Mesodermal cell (in vitro differentiated cells): ENCODE measurements around the gene PPFIA4. TPM values are rescaled to one million over a fixed set of nuclear protein-coding genes. Genes with fewer than 3 reads are reported as not detected.
"Not testable (repeated sequence)": the region's sequence is repeated elsewhere in the genome, so short reads cannot be mapped to it uniquely, and the experiment has no call there.

Experiments used
- H3K27ac ChIP-seq: 2 replicates; pipeline ENCODE4 v1.7.0; 2013; ENCODE audit warnings: mild to moderate bottlenecking, low read depth, low read length, moderate library complexity; ENCODE audit not compliant: severe bottlenecking
- H3K36me3 ChIP-seq: 2 replicates; pipeline ENCODE4 v1.7.1; 2013; ENCODE audit warnings: mild to moderate bottlenecking, low read length, moderate library complexity; ENCODE audit not compliant: control insufficient read depth, insufficient read depth
- H3K4me1 ChIP-seq: one replicate; pipeline ENCODE4 v1.7.1; 2013; ENCODE audit warnings: mild to moderate bottlenecking, low read length; ENCODE audit not compliant: insufficient read depth, control insufficient read depth, poor library complexity, severe bottlenecking
- H3K4me3 ChIP-seq: 2 replicates; pipeline ENCODE4 v1.7.0; 2013; ENCODE audit warnings: low read length, control low read depth, mild to moderate bottlenecking; ENCODE audit not compliant: insufficient read depth, poor library complexity, severe bottlenecking; ENCODE audit errors: extremely low read depth
- H3K9me3 ChIP-seq: 2 replicates; pipeline ENCODE4 v1.7.1; 2013; ENCODE audit warnings: mild to moderate bottlenecking, low read length, moderate library complexity; ENCODE audit not compliant: control insufficient read depth
- WGBS, 2 experiments: methylation state at CpG; one replicate each; pipeline ENCODE4 v1.1.5; 2013; ENCODE audit warnings: missing lambda C conversion rate in 2 of 2; ENCODE audit not compliant: insufficient coverage in 2 of 2; 5-methylcytosine and 5-hydroxymethylcytosine counted together
- polyA plus RNA-seq, 2 experiments: library from polyadenylated mRNA; stranded (reverse); fragments of 50-300 nt; gene quantifications; one replicate each; pipeline ENCODE4 v1.2.3, GENCODE V29; 2013

Gene PPFIA4
- polyA plus RNA-seq (2013, experiment 1 of 2) = 6.4 TPM
- polyA plus RNA-seq (2013, experiment 2 of 2) = 6.1 TPM

DNA sequence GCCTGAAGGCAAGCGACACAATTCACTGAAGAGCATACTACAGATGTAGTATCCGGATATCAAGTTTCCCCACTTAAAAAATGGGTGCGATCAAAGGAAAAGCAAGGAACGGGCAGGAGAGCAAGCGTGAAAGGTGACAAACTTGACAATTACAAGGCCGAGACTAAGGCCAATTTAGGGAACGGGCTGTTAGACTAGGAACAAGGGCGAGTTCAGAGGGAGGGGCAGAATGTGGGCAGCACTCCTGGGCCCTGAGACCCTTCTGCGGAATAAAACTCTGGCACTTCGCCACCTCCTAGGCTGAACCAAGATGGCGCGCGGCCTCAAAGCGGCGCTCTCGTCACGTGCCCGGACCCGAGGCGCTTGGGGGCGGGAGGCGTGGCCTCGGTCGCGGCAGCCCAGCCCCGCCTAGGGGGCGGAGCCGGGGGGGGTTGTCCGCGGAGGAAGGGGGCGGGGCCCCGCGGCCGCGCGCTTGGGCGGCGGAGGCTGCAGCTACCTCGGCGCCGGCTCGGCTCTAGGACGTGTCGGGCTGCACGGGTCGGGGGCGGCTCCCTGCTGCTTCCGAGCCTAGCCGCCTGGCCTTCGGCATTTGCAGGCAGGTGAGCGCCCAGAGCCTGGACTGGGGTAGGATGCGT lies at the start of gene PPFIA4:
Gene PPFIA4, plus strand, starts transcription at position 461 of the 635 bp plus-strand sequence. CDS start 12,518 bp downstream, outside the sequence.
- WGBS, 2 experiments = 14 to 29% methylated on average over 24 to 28 of the region's 52 CpGs

DNA sequence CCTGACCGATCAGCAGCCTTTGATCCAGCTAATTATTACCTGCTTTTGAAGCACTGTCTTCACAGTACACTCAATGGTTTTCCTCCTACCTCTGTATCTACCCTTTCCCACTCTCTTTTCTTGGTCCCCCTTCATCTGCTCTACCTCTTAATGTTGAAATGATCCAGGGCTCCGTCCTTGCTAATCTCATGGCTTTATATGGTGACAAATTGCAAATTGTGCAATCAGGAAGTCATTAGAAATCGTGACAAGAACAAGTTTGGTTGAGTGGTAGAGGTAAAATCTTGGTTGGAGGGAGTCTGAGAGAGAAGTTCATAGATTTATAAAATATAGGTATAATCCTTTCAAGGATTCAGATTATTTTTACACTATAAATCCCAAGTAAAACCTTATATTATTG lies 49.7 kb upstream of the PPFIA4 start:
- H3K4me1 ChIP-seq = no peaks in the 10 kb centered on the region
- H3K9me3 ChIP-seq = no peaks in the 10 kb centered on the region
- H3K27ac ChIP-seq = no peak overlapping the region
- H3K36me3 ChIP-seq = no peaks in the 10 kb centered on the region
- WGBS, 2 experiments = 83 to 88% methylated on average over 1 to 2 of the region's 3 CpGs
- H3K4me3 ChIP-seq = no peak overlapping the region

More for the DNA sequence above, at the start of gene PPFIA4:
- peak within 1 kb of the TSS; percentile 41 for H3K27ac ChIP-seq
- H3K4me1 ChIP-seq = no peaks in the 10 kb centered on the region
- peaks cover 36% of the 10 kb centered on the region for H3K36me3 ChIP-seq
- peaks cover 7% of the 10 kb centered on the region for H3K9me3 ChIP-seq
- peak within 1 kb of the TSS; percentile 59 for H3K4me3 ChIP-seq

GRCh38 chr1:202979459-202979858 lies 46.8 kb upstream of the PPFIA4 start:
- Histone ChIP-seq H3K9me3 (no peaks in the 10 kb centered on the region), H3K4me3 (no peak overlapping the region), H3K36me3 (no peaks in the 10 kb centered on the region), H3K27ac (no peak overlapping the region), H3K4me1 (no peaks in the 10 kb centered on the region)
- 100% methylated on average over 1 of the region's 2 CpGs; no CpG with 5 or more reads in 1 of the 2 experiments for WGBS, 2 experiments

DNA sequence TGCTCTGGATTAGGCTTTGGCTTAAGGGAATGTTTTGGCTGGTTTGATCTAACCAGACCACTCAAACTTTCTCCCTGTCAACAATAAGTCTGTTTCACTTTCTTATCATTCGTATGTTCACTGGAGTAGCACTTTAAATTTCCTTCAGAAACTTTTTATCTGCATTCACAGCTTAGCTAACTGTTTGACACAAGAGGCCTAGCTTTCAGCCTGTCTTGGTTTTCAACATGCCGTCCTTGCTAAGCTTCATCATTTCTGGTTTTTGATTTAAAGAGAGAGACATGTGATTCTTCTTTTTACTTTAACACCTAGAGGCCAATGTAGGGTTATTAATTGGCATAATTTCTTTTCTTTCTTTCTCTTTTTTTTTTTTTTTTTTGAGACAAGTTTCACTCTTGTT lies 44.4 kb upstream of the PPFIA4 start:
- 75 to 100% methylated on average over 1 of the region's 2 CpGs for WGBS, 2 experiments
- H3K4me3 ChIP-seq = no peak overlapping the region
- no peaks in the 10 kb centered on the region for H3K9me3 ChIP-seq
- no peaks in the 10 kb centered on the region for H3K36me3 ChIP-seq
- H3K27ac ChIP-seq = no peak overlapping the region
- H3K4me1 ChIP-seq = no peaks in the 10 kb centered on the region

GRCh38 chr1:202982715-202983430 lies 43.4 kb upstream of the PPFIA4 start:
- 50 to 76% methylated on average over 1 to 3 of the region's 3 CpGs for WGBS, 2 experiments
- Histone ChIP-seq H3K4me1 (no peaks in the 10 kb centered on the region), H3K36me3 (no peaks in the 10 kb centered on the region), H3K27ac (no peak overlapping the region), H3K4me3 (no peak overlapping the region), H3K9me3 (no peaks in the 10 kb centered on the region)

- not testable (repeated sequence) for H3K4me1 ChIP-seq, H3K27ac ChIP-seq, H3K9me3 ChIP-seq, H3K4me3 ChIP-seq, H3K36me3 ChIP-seq
- 78 to 83% methylated on average over 6 of the region's 9 CpGs for WGBS, 2 experiments
These were observed 40.2 kb upstream of the PPFIA4 start for GRCh38 chr1:202986120-202986519.

GRCh38 chr1:202987255-202987654 lies 39.0 kb upstream of the PPFIA4 start:
- Histone ChIP-seq H3K27ac (no peak overlapping the region), H3K4me3 (no peak overlapping the region), H3K9me3 (no peaks in the 10 kb centered on the region), H3K4me1 (no peaks in the 10 kb centered on the region), H3K36me3 (no peaks in the 10 kb centered on the region)
- 87 to 88% methylated on average over 7 of the region's 7 CpGs for WGBS, 2 experiments

- Histone ChIP-seq H3K9me3 (no peaks in the 10 kb centered on the region), H3K36me3 (no peaks in the 10 kb centered on the region), H3K4me1 (no peaks in the 10 kb centered on the region), H3K27ac (no peak overlapping the region), H3K4me3 (no peak overlapping the region)
- 81 to 84% methylated on average over 3 to 5 of the region's 5 CpGs for WGBS, 2 experiments
These were observed 38.2 kb upstream of the PPFIA4 start for GRCh38 chr1:202987922-202988583.

DNA sequence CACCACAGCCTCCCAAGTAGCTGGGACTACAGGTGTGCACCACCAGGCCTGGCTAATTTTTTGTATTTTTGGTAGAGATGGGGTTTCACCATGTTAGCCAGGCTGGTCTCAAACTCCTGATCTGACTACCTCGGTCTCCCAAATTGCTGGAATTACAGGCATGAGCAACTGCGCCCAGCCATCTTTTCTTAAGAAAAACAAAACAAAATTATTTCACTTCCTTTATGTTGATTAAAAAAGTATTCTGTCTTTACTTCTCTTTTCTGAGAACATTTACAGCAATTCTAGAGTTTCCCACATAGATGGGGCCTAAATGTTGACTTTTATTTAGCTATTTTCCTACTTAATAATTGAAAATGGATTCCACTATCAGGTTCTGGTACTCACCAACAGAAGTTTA lies 36.4 kb upstream of the PPFIA4 start:
- Histone ChIP-seq H3K4me1 (no peaks in the 10 kb centered on the region), H3K27ac (no peak overlapping the region), H3K36me3 (no peaks in the 10 kb centered on the region), H3K9me3 (no peaks in the 10 kb centered on the region), H3K4me3 (no peak overlapping the region)
- WGBS, 2 experiments = 100% methylated on average over 2 of the region's 2 CpGs; no CpG with 5 or more reads in 1 of the 2 experiments

GRCh38 chr1:202991112-202991511 lies 35.2 kb upstream of the PPFIA4 start:
- Histone ChIP-seq H3K9me3 (no peaks in the 10 kb centered on the region), H3K4me3 (no peak overlapping the region), H3K4me1 (no peaks in the 10 kb centered on the region), H3K36me3 (no peaks in the 10 kb centered on the region), H3K27ac (no peak overlapping the region)
